IPS-15b (cell line): Measurements from ENCODE around the gene RXRG.

ENCODE experiments used
- H3K27me3 ChIP-seq: one replicate; pipeline ENCODE4 v1.6.1; 2013; ENCODE audit warnings: low read length; ENCODE audit not compliant: control insufficient read depth, insufficient read depth
- H3K36me3 ChIP-seq: one replicate; pipeline ENCODE4 v1.6.1; 2013; ENCODE audit warnings: low read length; ENCODE audit not compliant: control insufficient read depth, insufficient read depth
- H3K4me1 ChIP-seq: one replicate; pipeline ENCODE4 v1.6.1; 2013; ENCODE audit warnings: mild to moderate bottlenecking, low read length; ENCODE audit not compliant: control insufficient read depth, insufficient read depth
- H3K4me3 ChIP-seq: one replicate; pipeline ENCODE4 v1.5.1; 2013; ENCODE audit warnings: low read depth, low read length
- H3K9ac ChIP-seq: one replicate; pipeline ENCODE4 v1.6.1; 2013; ENCODE audit warnings: low read depth, mild to moderate bottlenecking, low read length
- H3K9me3 ChIP-seq: one replicate; pipeline ENCODE4 v1.6.1; 2013; ENCODE audit warnings: mild to moderate bottlenecking, low read length; ENCODE audit not compliant: control insufficient read depth, insufficient read depth

RXRG gene

DNA sequence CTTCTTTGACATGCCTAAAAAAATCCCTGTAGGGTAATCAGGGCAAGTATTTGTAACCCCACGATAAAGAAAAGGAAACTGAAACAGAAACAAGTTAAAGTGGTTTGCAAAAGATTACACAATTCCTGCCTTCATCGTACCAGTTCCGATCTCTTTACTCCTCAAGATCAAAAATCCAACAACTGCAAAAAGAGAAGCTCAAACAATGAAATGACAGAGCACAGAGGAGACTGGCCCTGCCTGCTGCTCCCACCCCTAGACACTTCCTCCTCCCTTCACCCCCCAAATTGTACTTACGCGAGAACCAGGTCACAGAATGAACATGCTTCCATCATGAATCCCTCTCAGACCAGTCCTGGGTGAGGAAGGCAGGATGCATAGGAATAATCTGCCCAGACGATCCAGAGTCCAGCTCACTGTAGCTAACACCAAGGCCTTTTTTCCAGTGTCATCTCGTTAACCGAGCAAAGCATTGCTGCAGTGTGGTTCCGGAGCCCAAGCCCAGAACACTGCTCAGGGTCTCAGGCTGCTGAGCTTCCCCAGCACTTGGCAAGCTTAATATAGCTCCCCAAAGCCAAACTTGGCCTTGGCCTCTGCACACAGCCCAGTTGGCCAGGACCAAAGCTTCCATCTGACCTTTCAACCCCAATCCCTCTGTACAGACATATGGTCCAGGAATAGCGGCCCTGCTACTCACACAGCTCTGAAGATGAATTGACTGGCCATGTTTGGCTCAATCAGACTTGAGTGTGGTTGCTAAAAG lies 20.3 kb downstream of the RXRG start:
- Histone ChIP-seq H3K9me3 (no peaks in the 10 kb centered on the region), H3K4me1 (no peaks in the 10 kb centered on the region), H3K9ac (no peak overlapping the region), H3K27me3 (no peaks in the 10 kb centered on the region), H3K4me3 (no peak overlapping the region), H3K36me3 (no peaks in the 10 kb centered on the region)

DNA sequence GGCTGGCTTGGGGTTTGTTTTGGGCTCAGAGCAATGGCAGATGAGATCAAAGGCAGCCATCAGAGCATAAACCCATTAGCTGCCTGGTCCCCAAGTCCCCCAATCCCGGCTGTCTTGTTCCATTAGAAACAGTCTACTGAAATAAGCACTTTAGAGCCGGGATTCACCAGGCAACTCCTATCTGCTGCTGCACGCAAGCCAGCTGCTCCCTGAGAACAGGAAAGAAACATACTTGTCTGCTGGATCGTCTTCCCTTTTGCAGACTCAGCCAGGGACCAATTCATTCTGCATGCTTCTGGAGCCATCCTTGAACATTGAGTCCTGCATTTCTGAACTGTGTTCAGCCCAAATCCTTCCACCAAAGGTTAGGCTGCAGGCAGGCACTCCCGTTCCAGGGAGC lies 21.8 kb downstream of the RXRG start:
- Histone ChIP-seq H3K9ac (no peak overlapping the region), H3K4me1 (no peaks in the 10 kb centered on the region), H3K27me3 (no peaks in the 10 kb centered on the region), H3K36me3 (no peaks in the 10 kb centered on the region), H3K4me3 (no peak overlapping the region), H3K9me3 (no peaks in the 10 kb centered on the region)

DNA sequence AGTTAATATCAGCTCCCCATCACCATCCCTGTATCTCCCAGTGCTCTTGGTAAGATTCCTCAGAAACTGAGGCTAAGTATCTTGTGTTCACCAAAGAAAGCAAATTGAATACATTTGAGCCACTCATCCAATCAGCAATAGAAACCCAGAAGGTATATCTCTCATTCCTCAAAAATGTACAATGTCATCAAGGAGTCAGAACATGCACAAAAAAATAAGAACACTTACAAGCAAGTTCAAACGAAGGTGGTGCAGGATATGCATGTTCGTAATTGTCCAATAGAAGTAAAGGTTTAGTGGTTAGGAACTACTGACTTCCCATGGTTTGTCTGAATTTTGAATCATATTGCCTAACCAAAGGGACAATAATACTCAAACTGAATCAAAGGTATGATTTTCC lies 24.3 kb downstream of the RXRG start:
- Histone ChIP-seq H3K4me1 (no peaks in the 10 kb centered on the region), H3K4me3 (no peak overlapping the region), H3K36me3 (no peaks in the 10 kb centered on the region), H3K27me3 (peaks cover 2% of the 10 kb centered on the region), H3K9ac (no peak overlapping the region), H3K9me3 (no peaks in the 10 kb centered on the region)

DNA sequence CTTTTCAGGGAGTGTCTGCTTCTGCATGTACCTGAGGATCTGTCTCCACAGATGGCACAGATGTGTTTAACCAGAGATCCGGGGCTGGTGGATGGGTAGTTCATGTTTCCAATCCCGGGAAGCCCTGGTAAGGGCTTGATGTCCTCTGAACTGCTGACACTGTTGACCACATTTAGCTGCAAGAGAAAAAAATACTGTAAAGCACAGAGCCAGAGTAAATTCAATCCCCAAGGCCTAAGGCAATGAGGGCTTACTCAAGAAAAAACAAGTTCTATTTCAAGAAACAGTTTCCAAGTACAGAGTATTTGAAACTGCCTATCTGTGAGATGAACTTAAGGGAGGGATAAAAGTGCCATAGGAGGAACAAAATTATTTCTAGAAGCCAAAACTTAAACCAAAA lies 25.1 kb downstream of the RXRG start:
- H3K36me3 ChIP-seq: no peaks in the 10 kb centered on the region
- H3K27me3 ChIP-seq: peaks cover 2% of the 10 kb centered on the region
- no peak overlapping the region for H3K4me3 ChIP-seq
- no peaks in the 10 kb centered on the region for H3K4me1 ChIP-seq
- no peak overlapping the region for H3K9ac ChIP-seq
- no peaks in the 10 kb centered on the region for H3K9me3 ChIP-seq

DNA sequence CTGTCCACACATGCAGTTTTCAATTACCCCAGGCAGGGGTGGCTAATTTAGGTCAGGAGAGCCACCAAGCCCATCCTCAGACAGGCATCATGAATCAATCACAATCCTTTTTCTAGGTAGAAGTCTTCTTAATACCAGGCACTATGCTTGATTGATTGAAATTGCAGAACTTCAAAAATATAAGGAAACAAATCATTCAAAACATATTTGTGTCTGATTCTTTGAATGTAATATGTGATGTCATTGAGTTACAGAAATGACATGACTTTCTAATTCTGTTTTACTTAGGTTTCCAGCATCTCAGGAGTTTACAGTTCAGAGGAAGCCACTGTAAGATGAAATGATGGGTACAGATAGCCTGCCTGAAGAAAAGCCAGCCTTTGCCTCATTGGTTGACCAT lies 26.7 kb downstream of the RXRG start:
- Histone ChIP-seq H3K4me3 (no peak overlapping the region), H3K9ac (no peak overlapping the region), H3K4me1 (no peaks in the 10 kb centered on the region), H3K36me3 (no peaks in the 10 kb centered on the region), H3K27me3 (peaks cover 2% of the 10 kb centered on the region), H3K9me3 (no peaks in the 10 kb centered on the region)

DNA sequence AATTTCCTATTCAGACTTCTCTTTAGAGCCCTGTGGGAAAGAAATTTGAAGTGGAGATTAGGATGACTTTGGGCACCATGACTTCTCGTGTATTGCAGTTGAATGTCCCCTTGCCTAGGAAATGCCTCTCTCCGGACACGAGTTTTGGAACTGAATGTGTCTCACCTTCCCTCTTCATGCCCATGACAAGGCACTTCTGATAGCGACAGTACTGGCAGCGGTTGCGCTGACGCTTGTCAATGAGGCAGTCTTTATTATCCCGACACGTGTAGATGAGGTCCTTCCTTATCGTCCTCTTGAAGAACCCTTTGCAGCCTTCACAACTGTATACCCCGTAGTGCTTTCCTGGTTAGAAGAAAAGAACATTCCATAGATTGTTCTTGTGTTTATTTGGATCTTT lies 28.1 kb downstream of the RXRG start:
- no peak overlapping the region for H3K4me3 ChIP-seq
- H3K9me3 ChIP-seq: no peaks in the 10 kb centered on the region
- H3K9ac ChIP-seq: no peak overlapping the region
- no peaks in the 10 kb centered on the region for H3K36me3 ChIP-seq
- H3K4me1 ChIP-seq: no peaks in the 10 kb centered on the region
- peaks cover 2% of the 10 kb centered on the region for H3K27me3 ChIP-seq

DNA sequence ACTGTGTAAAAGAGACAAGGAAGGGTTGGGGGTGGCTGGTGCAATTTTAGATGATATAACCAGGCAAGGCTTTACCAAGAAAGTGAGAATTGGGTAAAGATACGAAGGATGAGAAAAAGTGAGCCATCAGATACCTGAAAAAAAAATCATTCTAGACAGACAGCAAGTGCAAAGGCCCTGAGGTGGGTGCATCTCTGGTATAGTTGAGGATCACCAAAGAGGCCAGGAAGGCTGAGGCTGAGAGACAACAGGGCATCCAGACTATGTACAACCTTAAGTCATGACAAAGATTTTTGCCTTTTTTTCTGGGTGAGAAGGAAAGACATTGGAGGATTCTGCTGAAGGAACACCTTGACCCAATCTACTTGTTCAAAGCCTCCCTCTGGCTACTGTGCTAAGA lies 29.9 kb downstream of the RXRG start:
- Histone ChIP-seq H3K27me3 (peaks cover 2% of the 10 kb centered on the region), H3K4me1 (no peaks in the 10 kb centered on the region), H3K9ac (no peak overlapping the region), H3K9me3 (no peaks in the 10 kb centered on the region), H3K36me3 (no peaks in the 10 kb centered on the region), H3K4me3 (no peak overlapping the region)

DNA sequence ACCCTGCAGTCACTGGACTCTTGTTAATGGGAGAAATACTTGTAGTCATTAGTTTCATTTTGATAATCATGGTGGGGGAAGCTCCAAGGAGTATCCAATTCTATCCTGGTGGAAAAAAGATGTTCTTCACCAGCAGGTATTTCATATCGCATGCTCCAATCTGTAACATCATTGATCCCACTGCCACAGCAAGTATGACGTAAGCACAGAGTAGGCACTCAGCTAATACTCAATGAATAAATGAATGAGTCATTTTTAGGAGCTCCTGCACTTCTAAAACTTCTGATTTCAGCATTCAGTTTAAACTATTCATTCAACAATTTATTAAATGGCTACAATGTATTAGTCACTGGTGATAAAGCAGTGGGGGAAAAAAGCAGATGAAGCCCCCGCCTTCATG lies 30.3 kb downstream of the RXRG start:
- Histone ChIP-seq H3K4me3 (no peak overlapping the region), H3K36me3 (no peaks in the 10 kb centered on the region), H3K9ac (no peak overlapping the region), H3K27me3 (peaks cover 2% of the 10 kb centered on the region), H3K4me1 (no peaks in the 10 kb centered on the region), H3K9me3 (no peaks in the 10 kb centered on the region)

DNA sequence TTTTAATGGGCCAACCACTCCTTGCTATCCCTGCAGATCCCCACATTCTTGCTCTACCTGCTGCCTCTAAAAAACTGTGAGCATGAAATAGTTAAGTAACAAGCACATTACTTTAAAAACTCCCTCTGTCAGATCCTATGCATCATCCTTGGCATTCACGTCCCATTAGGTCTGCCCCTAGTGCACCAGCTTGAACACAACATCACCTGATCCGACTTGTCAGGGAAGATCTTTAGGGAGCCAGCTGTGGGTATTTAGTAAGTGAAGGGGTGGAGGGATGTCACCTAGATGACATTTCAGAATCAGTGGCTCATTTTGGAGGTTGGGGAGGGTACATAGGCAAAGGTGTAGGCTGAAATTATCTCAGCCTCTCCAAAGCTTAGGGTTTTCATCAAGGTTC lies 33.5 kb downstream of the RXRG start:
- Histone ChIP-seq H3K4me1 (no peaks in the 10 kb centered on the region), H3K4me3 (no peak overlapping the region), H3K27me3 (peaks cover 2% of the 10 kb centered on the region), H3K9ac (no peak overlapping the region), H3K9me3 (no peaks in the 10 kb centered on the region), H3K36me3 (no peaks in the 10 kb centered on the region)

DNA sequence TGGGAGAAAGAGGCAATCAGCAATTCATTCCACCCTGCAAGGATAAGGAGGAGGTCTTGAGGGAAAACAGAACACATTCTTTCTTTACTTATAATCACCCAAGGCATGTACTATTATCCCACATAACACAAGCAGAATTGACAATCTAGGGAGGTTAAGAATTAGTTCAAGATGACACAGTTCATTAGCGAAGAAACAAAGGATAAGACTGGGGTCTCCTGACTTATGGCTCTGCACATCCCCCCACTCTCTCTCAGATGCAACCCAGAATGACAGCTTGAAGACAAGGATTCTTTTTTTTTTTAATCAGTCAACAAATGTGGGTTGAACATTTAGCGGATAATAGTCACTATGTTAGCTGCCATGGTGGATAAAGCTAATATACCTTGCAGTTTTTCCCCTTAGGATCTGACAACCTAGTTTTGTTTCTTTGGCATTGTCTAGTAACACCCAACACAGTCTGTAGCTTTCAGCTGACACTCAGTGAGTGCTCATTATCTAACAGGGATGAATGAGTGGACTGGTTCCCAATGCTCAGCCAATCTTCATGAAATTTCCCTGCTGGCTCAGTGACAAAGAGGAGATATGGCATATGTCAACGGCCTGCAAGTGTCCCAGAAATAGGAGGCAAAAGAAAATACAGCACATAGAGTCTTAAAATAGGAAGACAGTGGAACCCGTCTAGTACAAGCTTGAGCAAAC lies 35.1 kb downstream of the RXRG start:
- Histone ChIP-seq H3K9ac (no peak overlapping the region), H3K9me3 (no peaks in the 10 kb centered on the region), H3K36me3 (no peaks in the 10 kb centered on the region), H3K4me3 (no peak overlapping the region), H3K27me3 (no peaks in the 10 kb centered on the region), H3K4me1 (no peaks in the 10 kb centered on the region)

DNA sequence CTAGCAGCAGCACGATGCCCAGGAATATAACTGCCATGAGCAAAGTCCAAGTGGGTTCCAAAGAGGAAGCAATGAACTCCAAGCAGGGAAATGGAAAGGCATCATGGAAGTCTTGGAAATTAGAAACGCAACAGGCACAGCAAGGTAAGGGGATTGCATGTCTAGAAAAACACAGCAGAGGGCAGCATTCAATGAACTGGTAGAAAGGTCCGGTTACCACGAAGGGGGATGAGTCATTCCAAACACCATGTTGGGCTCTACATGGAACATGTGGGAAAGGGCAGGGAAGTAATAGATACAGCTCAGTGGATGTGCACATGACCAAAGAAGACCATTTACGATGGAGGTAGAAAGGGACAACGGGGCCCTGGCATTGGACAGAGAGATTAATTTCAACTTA lies 36.4 kb downstream of the RXRG start:
- H3K36me3 ChIP-seq: no peaks in the 10 kb centered on the region
- no peaks in the 10 kb centered on the region for H3K4me1 ChIP-seq
- no peaks in the 10 kb centered on the region for H3K27me3 ChIP-seq
- H3K4me3 ChIP-seq: no peak overlapping the region
- H3K9ac ChIP-seq: no peak overlapping the region
- H3K9me3 ChIP-seq: no peaks in the 10 kb centered on the region

DNA sequence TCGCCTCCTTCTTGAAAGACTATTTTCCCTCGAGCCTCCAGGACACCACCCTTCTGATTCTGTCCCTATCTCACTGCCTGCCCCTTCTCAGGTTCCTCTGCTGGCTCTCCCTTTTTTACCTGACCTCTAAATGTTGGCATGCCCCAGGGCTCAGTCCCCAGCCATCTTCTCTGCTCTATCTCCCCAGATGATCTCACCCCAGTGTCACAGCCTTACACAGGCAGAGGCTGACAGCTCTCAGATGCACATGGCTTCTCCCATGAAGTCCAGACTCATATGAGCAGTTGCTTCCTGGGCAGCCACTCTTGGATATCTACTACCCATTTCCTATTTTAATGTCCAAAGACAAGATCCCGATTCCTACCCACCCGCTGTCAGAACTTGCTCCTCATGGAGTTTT lies 37.5 kb downstream of the RXRG start:
- H3K27me3 ChIP-seq: no peaks in the 10 kb centered on the region
- no peaks in the 10 kb centered on the region for H3K36me3 ChIP-seq

More for the DNA sequence above, 37.5 kb downstream of the RXRG start:
- Histone ChIP-seq H3K4me1 (no peaks in the 10 kb centered on the region), H3K4me3 (no peak overlapping the region), H3K9me3 (no peaks in the 10 kb centered on the region), H3K9ac (no peak overlapping the region)
